Measurements from ENCODE around the gene CCL18. TPM values are rescaled to one million over a fixed set of nuclear protein-coding genes. Genes with fewer than 3 reads are reported as not detected.
"Not testable (repeated sequence)": the region's sequence is repeated elsewhere in the genome, so short reads cannot be mapped to it uniquely, and the experiment has no call there.

CCL18 gene
- polyA plus RNA-seq, 1 experiment: not detected

- ChIA-PET CTCF (no interaction called here), POLR2A (no interaction called here)
- no peak for TF ChIP-seq CTCF (IDR thresholded peaks at IDR 0.05; ENCODE audit: insufficient read depth, low read depth, low read length)
- no peak for DNase-seq (ENCODE audit: low read depth)
- no peak overlapping the region for H3K4me3 ChIP-seq (ENCODE audit: low read depth, low read length)
- no peaks in the 10 kb centered on the region; the same call in 1 of the 2 replicates for H3K27me3 ChIP-seq (ENCODE audit: control insufficient read depth, insufficient read depth, low read length)
- no peaks in the 10 kb centered on the region for H3K36me3 ChIP-seq (ENCODE audit: control insufficient read depth, insufficient read depth, low read length)
Observed at GRCh38 chr17:36094746-36095145, 30.7 kb downstream of the CCL18 start.

- CTCF ChIA-PET: no interaction called here
- H3K4me3 ChIP-seq (ENCODE audit: low read depth, low read length): no peak overlapping the region
- POLR2A ChIA-PET: no interaction called here
- H3K27me3 ChIP-seq (ENCODE audit: control insufficient read depth, insufficient read depth, low read length): no peaks in the 10 kb centered on the region; the same call in 1 of the 2 replicates
- no peak for DNase-seq (ENCODE audit: low read depth)
- no peaks in the 10 kb centered on the region for H3K36me3 ChIP-seq (ENCODE audit: control insufficient read depth, insufficient read depth, low read length)
- TF ChIP-seq CTCF (IDR thresholded peaks at IDR 0.05; ENCODE audit: insufficient read depth, low read depth, low read length): no peak
Observed at GRCh38 chr17:36095992-36096391, 31.9 kb downstream of the CCL18 start.

- H3K27me3 ChIP-seq (ENCODE audit: control insufficient read depth, insufficient read depth, low read length); CTCF ChIA-PET; H3K36me3 ChIP-seq (ENCODE audit: control insufficient read depth, insufficient read depth, low read length); POLR2A ChIA-PET; DNase-seq (ENCODE audit: low read depth); H3K4me3 ChIP-seq (ENCODE audit: low read depth, low read length): not testable (repeated sequence)
Observed at GRCh38 chr17:36099004-36099403, 34.9 kb downstream of the CCL18 start.

- DNase-seq (ENCODE audit: low read depth); H3K4me3 ChIP-seq (ENCODE audit: low read depth, low read length); H3K36me3 ChIP-seq (ENCODE audit: control insufficient read depth, insufficient read depth, low read length); H3K27me3 ChIP-seq (ENCODE audit: control insufficient read depth, insufficient read depth, low read length); POLR2A ChIA-PET: not testable (repeated sequence)
- CTCF ChIA-PET: interaction anchor here (0.8 kb wide), 1 partner anchor 17 kb away, joined by 4 read pairs; no protein-coding TSS in a partner anchor
Observed at GRCh38 chr17:36103401-36103975, 39.4 kb downstream of the CCL18 start, which contains the start of gene CCL4. CCL4 (plus strand) TSS chr17:36103827; CDS start chr17:36103906, 79 bp downstream.

GRCh38 chr17:36104246-36104645, 40.2 kb downstream of the CCL18 start:
- POLR2A ChIA-PET; H3K27me3 ChIP-seq (ENCODE audit: control insufficient read depth, insufficient read depth, low read length); H3K4me3 ChIP-seq (ENCODE audit: low read depth, low read length); CTCF ChIA-PET; DNase-seq (ENCODE audit: low read depth); H3K36me3 ChIP-seq (ENCODE audit: control insufficient read depth, insufficient read depth, low read length): not testable (repeated sequence)

GRCh38 chr17:36104701-36105181, 40.7 kb downstream of the CCL18 start:
- ChIA-PET CTCF (no interaction called here), POLR2A (no interaction called here)
- no peaks in the 10 kb centered on the region for H3K36me3 ChIP-seq (ENCODE audit: control insufficient read depth, insufficient read depth, low read length)
- no peaks in the 10 kb centered on the region for H3K27me3 ChIP-seq (ENCODE audit: control insufficient read depth, insufficient read depth, low read length)
- DNase-seq (ENCODE audit: low read depth): no peak
- TF ChIP-seq CTCF (IDR thresholded peaks at IDR 0.05; ENCODE audit: insufficient read depth, low read depth, low read length): no peak
- no peak overlapping the region for H3K4me3 ChIP-seq (ENCODE audit: low read depth, low read length)
